Measurements from ENCODE around the gene TRABD2B.

DNA sequence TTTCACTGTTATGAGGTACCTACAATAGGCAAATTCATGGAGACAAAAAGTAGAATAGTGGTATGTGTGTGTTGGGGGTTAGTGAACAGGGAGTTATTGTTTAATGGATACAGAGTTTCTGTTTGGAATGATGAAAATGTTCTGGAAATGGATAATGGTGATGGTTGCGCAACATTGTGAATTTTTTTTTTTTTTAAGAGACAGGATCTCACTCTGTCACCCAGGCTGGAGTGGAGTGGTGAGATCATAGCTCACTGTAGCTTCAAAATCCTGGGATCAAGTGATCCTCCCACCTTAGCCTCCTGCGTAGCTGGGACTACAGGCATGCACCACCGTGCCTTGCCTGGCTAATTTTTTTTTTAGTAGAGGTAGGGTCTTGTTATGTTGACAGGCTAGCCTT lies 34.5 kb upstream of the TRABD2B start:
- TF ChIP-seq CTCF (IDR thresholded peaks at IDR 0.05) (no peak), POLR2A (IDR thresholded peaks at IDR 0.05) (no peak), POLR2AphosphoS5 (IDR thresholded peaks at IDR 0.05) (no peak)

Measured in prostate gland (tissue), 2 donors.